22Rv1 (cell line): ENCODE results near the gene RBP5.

Experiments used
- ZFX ChIP-seq: fragments of 450-650 bp; IDR thresholded peaks from 2 replicates; pipeline ENCODE4 v1.6.1; 2017; ENCODE audit warnings: antibody characterized with exemption, borderline replicate concordance
- TF ChIP-seq, protein P1 (sequence below): fragments of 450-650 bp; IDR thresholded peaks from 2 replicates; pipeline ENCODE4 v1.5.1; 2017; ENCODE audit warnings: mild to moderate bottlenecking

DNA sequence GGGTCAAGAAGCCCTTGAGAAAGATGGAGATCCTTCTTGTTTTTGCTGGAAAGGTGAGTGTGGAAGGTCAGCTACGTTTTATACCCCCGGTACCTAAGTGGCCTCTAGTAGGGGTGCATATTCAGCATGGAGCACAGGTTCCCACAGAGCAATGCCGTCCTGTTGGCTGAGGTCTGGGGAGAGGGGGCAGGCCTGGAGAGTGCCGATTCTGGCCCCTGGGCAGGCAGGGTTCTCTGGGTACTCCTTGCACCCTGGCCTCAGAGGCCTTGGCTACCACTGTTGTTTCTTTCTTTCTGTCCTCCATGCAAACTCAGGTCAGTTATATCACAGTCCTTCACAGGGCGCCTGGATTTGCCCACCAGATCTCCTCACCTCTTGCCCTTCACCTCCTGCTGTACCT lies 8.5 kb downstream of the RBP5 start:
- TF ChIP-seq, protein P1, sequence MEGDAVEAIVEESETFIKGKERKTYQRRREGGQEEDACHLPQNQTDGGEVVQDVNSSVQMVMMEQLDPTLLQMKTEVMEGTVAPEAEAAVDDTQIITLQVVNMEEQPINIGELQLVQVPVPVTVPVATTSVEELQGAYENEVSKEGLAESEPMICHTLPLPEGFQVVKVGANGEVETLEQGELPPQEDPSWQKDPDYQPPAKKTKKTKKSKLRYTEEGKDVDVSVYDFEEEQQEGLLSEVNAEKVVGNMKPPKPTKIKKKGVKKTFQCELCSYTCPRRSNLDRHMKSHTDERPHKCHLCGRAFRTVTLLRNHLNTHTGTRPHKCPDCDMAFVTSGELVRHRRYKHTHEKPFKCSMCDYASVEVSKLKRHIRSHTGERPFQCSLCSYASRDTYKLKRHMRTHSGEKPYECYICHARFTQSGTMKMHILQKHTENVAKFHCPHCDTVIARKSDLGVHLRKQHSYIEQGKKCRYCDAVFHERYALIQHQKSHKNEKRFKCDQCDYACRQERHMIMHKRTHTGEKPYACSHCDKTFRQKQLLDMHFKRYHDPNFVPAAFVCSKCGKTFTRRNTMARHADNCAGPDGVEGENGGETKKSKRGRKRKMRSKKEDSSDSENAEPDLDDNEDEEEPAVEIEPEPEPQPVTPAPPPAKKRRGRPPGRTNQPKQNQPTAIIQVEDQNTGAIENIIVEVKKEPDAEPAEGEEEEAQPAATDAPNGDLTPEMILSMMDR, result no peak
- TF ChIP-seq ZFX, result no peak
